Right lobe of liver (tissue), 6 donors: Measurements from ENCODE around the gene DOCK2. TPM values are rescaled to one million over a fixed set of nuclear protein-coding genes. Genes with fewer than 3 reads are reported as not detected.

ENCODE experiments used
- ATAC-seq, 4 donors: fragments of 200-7000 bp; cut with Tn5 transposase; one replicate each; pipeline ENCODE4 v1.9.1; 2020; ENCODE audit warnings: mild to moderate bottlenecking in 4 of 4, moderate library complexity in 4 of 4
- DNase-seq, 3 donors: peaks; one replicate each; pipeline ENCODE4 v3.0.0-alpha.2; 2020
- H3K27ac ChIP-seq, 3 donors: fragments of 200-600 bp; one replicate each; pipeline ENCODE4 v1.8.0; 2022
- H3K27me3 ChIP-seq, 2 donors: fragments of 200-600 bp; one replicate each; pipeline ENCODE4 v1.8.0; 2022
- H3K36me3 ChIP-seq, 4 donors: fragments of 200-600 bp; sonication (generic) in 1 of 4; one replicate each; pipeline versions ENCODE4 v1.5.1 to v1.8.0; 2017 to 2022; ENCODE audit warnings: control low read depth in 1 of 4
- H3K4me1 ChIP-seq, 4 donors: fragments of 200-600 bp; sonication (generic) in 1 of 4; one replicate each; pipeline versions ENCODE4 v1.5.1 to v1.8.0; 2017 to 2022; ENCODE audit warnings: control low read depth in 1 of 4
- H3K4me3 ChIP-seq, 3 donors: fragments of 200-600 bp; one replicate each; pipeline ENCODE4 v1.8.0; 2022
- H3K9me3 ChIP-seq, 4 donors: fragments of 200-600 bp; sonication (generic) in 1 of 4; one replicate each; pipeline versions ENCODE4 v1.5.1 to v1.8.0; 2017 to 2022; ENCODE audit warnings: control low read depth in 1 of 4
- POLR2A ChIP-seq: fragments of 450-650 bp; IDR thresholded peaks from one replicate; pipeline ENCODE4 v1.6.1; 2017; ENCODE audit warnings: antibody characterized with exemption, mild to moderate bottlenecking
- WGBS: methylation state at CpG from one replicate; pipeline ENCODE4 v1.1.6; 2018; ENCODE audit warnings: low coverage, low lambda C conversion rate; ENCODE audit not compliant: insufficient coverage; ENCODE audit errors: missing lambda C conversion rate; 5-methylcytosine and 5-hydroxymethylcytosine counted together
- intact Hi-C, 2 donors: fragments of 100-400 bp; cut with DNase I; formaldehyde crosslinking; loops; one replicate each; pipeline versions ENCODE4 v1.11.2 to v1.14.1; 2022
- total RNA-seq, 6 experiments: library from RNA; depleted of rRNA in 2 of 6; stranded (reverse); fragments of >200 nt in 2 of 6; fragmentation: NEBNext Ultra II Directional in 3 of 6; extraction: Animal tissue kit (Norgen Biotek cat#: 25700) in 3 of 6; gene quantifications; one replicate each; pipeline versions ENCODE4 v1.1.0 to v1.2.4, GENCODE V29; 2016 to 2023
- TF ChIP-seq, protein P1 (sequence below), 4 donors: fragments of 200-600 bp in 3 of 4; fragments of 450-650 bp in 1 of 4; IDR thresholded peaks; one replicate each; pipeline versions ENCODE4 v1.5.1 to v1.8.0; 2016 to 2022; ENCODE audit warnings: antibody characterized with exemption in 4 of 4, mild to moderate bottlenecking in 2 of 4
- donor health status: DM: no; HTN: yes; CAD: no.
- donor health status: DM: no; HTN: no; CAD: no.
- donor health status: DM: no; HTN: no; CAD: no.
- donor health status: DM: no; HTN: yes; CAD: no.
- donor health status: DM: no; HTN: yes; CAD: no.

Gene DOCK2
- total RNA-seq, 6 experiments from 2014 or later = 5.0 to 14.5 (median 7.4) TPM

DNA sequence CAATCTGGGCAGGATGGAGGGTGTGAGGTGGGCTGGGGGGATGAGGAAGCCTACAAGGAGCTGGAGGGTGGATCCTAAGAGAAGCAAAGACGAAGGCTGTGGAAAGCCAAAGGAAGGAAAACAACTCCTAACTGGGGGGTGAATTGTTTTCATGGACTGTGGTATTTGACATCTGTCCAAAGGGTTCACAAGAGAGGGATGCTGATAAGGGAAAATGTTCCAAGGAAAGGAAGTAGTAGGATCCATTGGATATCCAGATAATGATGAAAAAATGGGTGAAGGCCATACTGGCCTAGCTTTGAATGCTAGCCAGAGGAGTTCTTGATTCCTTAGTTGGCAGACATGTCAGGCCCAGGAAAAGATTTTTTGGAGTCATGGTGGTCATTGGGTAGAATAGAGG lies 416.8 kb downstream of the DOCK2 start:
- H3K4me3 ChIP-seq = no peak overlapping the region
- no peak for ATAC-seq
- WGBS = 50% methylated on average over 1 of the region's 1 CpG
- DNase-seq = no peak
- no peaks in the 10 kb centered on the region for H3K9me3 ChIP-seq
- TF ChIP-seq POLR2A = no peak
- TF ChIP-seq, protein P1, sequence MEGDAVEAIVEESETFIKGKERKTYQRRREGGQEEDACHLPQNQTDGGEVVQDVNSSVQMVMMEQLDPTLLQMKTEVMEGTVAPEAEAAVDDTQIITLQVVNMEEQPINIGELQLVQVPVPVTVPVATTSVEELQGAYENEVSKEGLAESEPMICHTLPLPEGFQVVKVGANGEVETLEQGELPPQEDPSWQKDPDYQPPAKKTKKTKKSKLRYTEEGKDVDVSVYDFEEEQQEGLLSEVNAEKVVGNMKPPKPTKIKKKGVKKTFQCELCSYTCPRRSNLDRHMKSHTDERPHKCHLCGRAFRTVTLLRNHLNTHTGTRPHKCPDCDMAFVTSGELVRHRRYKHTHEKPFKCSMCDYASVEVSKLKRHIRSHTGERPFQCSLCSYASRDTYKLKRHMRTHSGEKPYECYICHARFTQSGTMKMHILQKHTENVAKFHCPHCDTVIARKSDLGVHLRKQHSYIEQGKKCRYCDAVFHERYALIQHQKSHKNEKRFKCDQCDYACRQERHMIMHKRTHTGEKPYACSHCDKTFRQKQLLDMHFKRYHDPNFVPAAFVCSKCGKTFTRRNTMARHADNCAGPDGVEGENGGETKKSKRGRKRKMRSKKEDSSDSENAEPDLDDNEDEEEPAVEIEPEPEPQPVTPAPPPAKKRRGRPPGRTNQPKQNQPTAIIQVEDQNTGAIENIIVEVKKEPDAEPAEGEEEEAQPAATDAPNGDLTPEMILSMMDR (IDR thresholded peaks at IDR 0.05) = no peak
- intact Hi-C loops = no loop called here
- H3K27ac ChIP-seq = no peak overlapping the region
- no peaks in the 10 kb centered on the region for H3K36me3 ChIP-seq
- no peaks in the 10 kb centered on the region for H3K27me3 ChIP-seq
- no peaks in the 10 kb centered on the region for H3K4me1 ChIP-seq

DNA sequence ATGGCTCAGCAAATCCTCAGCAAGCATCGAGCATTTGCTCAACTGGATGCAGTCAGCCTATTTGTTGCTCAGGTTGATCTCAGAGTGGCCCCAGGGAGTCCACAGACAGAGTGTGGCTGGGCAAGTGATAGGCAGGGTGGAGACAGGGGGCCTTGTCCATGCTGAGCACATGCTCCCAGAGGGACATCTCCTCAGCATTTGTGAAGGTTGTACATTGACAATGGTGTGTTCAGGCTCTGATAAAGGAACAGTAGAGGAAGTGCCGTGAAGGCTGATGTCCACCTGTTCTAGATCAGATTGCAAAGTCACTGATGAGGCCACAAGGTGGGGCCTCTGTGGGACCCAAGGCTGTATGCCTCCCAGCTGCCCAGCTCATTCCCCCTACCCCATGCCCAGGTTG lies 418.5 kb downstream of the DOCK2 start:
- no peaks in the 10 kb centered on the region for H3K36me3 ChIP-seq
- no peak overlapping the region for H3K4me3 ChIP-seq
- 73% methylated on average over 2 of the region's 2 CpGs for WGBS
- intact Hi-C loops = no loop called here
- H3K27ac ChIP-seq = no peak overlapping the region
- TF ChIP-seq, protein P1 (IDR thresholded peaks at IDR 0.05) = no peak
- TF ChIP-seq POLR2A = no peak
- no peaks in the 10 kb centered on the region for H3K27me3 ChIP-seq
- no peaks in the 10 kb centered on the region for H3K4me1 ChIP-seq
- no peak for ATAC-seq
- H3K9me3 ChIP-seq = no peaks in the 10 kb centered on the region
- DNase-seq = no peak

DNA sequence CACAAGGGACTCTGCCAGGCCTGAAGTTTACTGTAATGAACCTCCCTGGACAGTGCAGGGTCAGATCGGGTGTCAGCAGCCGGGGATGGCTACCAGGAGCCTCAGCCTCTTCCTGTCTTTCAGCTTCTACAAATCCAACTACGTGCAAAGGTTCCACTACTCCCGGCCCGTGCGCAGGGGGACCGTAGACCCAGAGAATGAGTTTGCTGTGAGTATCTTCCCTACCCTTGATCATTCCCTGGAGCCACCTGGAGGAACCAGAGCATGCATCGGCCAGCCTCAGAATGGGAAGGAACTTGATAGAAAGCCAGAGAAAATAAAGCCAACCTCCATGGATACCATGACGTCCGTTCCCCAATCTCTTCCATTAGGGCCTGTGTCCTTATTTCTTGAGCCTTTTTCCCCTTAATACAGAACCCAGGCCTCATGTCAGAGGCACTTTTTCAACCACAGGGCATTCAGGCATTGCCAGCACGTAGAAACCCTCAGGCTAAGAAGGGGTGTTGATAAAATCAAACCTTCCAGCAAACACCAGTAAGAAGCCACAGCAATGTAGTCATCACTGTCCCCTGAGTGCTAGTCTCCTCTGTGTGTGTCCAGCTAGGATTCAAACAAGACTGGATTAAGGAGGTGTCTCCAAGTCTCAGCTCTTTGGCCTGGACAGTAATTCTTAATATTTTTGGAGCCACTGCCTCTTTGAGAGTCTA lies 419.6 kb downstream of the DOCK2 start:
- TF ChIP-seq POLR2A = no peak
- TF ChIP-seq, protein P1 (IDR thresholded peaks at IDR 0.05) = no peak
- WGBS = 58% methylated on average over 2 of the region's 11 CpGs
- ATAC-seq = no peak

DNA sequence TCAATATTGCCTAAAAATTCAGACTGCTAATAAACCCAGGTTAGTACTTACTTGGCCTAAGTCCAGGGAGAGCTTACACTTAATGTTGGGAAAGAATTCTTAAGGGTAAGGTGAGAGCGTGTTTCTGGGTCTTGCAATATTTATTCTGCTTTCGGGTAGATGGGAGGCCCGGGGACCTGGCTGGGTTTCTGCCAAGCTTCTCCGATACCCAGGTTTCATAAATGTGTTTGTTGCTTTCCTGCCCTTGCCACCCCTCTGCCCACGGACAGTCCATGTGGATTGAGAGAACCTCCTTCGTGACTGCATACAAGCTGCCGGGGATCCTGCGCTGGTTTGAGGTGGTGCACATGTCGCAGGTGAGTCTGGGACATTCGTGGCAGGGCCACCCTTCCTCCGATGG lies 420.2 kb downstream of the DOCK2 start:
- H3K27ac ChIP-seq = no peak overlapping the region
- TF ChIP-seq POLR2A = no peak
- TF ChIP-seq, protein P1 (IDR thresholded peaks at IDR 0.05) = no peak
- H3K4me1 ChIP-seq = no peaks in the 10 kb centered on the region
- 77% methylated on average over 6 of the region's 11 CpGs for WGBS
- intact Hi-C loops = no loop called here
- no peak overlapping the region for H3K4me3 ChIP-seq
- ATAC-seq = no peak
- H3K36me3 ChIP-seq = no peaks in the 10 kb centered on the region
- H3K9me3 ChIP-seq = no peaks in the 10 kb centered on the region
- DNase-seq = peak in 1 of 3 donors; percentile 30
- no peaks in the 10 kb centered on the region for H3K27me3 ChIP-seq

More for the DNA sequence above, 419.6 kb downstream of the DOCK2 start:
- DNase-seq = peak in 1 of 3 donors; percentile 25
- Histone ChIP-seq H3K36me3 (no peaks in the 10 kb centered on the region), H3K27me3 (no peaks in the 10 kb centered on the region), H3K4me3 (no peak overlapping the region), H3K27ac (no peak overlapping the region), H3K4me1 (no peaks in the 10 kb centered on the region), H3K9me3 (no peaks in the 10 kb centered on the region)
- intact Hi-C loops = no loop called here
